ENCODE measurements around the gene GCC1. TPM values are rescaled to one million over a fixed set of nuclear protein-coding genes. Genes with fewer than 3 reads are reported as not detected.
A peak's percentile ranks its signal among the peaks of the same experiment; 100 is the strongest.

The GCC1 gene
- total and polyA plus RNA-seq, 2 donors (not counting 1 experiment from before 2014, with no cell fraction given): 10.3 to 25.5 TPM

DNA sequence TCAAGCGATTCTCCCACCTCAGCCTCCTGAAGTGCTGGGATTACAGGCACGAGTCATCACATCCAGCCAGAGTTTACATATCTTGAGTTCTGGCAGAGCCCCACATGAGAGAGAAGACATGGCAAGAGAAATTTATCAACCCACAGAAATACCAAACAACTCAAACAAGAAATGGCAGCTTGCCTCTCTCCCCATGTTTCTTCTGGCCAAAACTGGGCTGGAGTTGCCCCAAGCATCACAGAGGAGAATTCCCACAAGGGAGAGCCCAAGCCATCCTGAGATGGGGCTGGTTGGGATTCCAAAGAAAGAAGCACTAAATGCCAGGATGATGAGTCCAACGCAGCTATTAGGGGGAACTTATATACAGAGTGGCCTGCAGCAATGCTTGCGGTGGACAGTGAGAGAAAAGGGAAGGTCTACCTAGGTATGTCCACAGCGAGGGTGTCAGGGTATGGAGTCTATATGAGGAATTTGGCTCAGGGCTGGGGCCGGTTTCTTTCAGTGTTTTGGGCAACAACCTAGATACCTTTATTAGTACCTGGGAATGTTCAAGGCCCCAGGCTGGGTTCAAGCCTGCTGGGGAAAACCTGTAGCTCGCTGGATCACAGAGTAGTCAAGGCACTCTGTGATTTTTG, 47.0 kb upstream of the GCC1 start:
- no peaks in the 10 kb centered on the region for H3K4me1 Mint-ChIP-seq
- intact Hi-C loops (cut with micrococcal nuclease): no loop called here
- no peak overlapping the region for H3K4me3 Mint-ChIP-seq
- TF ChIP-seq EZH2 (IDR thresholded peaks at IDR 0.05; ENCODE audit: borderline replicate concordance, insufficient read depth, low read depth, low read length, poor library complexity, severe bottlenecking): no peak
- TF ChIP-seq, protein P1, sequence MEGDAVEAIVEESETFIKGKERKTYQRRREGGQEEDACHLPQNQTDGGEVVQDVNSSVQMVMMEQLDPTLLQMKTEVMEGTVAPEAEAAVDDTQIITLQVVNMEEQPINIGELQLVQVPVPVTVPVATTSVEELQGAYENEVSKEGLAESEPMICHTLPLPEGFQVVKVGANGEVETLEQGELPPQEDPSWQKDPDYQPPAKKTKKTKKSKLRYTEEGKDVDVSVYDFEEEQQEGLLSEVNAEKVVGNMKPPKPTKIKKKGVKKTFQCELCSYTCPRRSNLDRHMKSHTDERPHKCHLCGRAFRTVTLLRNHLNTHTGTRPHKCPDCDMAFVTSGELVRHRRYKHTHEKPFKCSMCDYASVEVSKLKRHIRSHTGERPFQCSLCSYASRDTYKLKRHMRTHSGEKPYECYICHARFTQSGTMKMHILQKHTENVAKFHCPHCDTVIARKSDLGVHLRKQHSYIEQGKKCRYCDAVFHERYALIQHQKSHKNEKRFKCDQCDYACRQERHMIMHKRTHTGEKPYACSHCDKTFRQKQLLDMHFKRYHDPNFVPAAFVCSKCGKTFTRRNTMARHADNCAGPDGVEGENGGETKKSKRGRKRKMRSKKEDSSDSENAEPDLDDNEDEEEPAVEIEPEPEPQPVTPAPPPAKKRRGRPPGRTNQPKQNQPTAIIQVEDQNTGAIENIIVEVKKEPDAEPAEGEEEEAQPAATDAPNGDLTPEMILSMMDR (IDR thresholded peaks at IDR 0.05): no peak
- peaks cover 49% of the 10 kb centered on the region for H3K27me3 Mint-ChIP-seq
- Histone ChIP-seq H3K9me3 (ENCODE audit: control extremely low read depth in 1 of 3, control insufficient read depth in 2 of 3, insufficient read depth in 1 of 3, low read length in 2 of 3) (no peaks in the 10 kb centered on the region), H3K27ac (ENCODE audit: low read length in 2 of 2) (no peak overlapping the region), H2AFZ (ENCODE audit: insufficient read depth, low read depth, low read length, poor library complexity, severe bottlenecking) (no peak overlapping the region), H3K27me3 (replicated peaks in 1 of 4; ENCODE audit: control extremely low read depth in 1 of 4, control insufficient read depth in 3 of 4, insufficient read depth in 4 of 4, low read length in 3 of 4) (peaks cover 0 to 17% (median 3%) of the 10 kb centered on the region in 4 experiments), H3K4me3 (ENCODE audit: control extremely low read depth in 1 of 5, extremely low read depth in 1 of 5, insufficient read depth in 1 of 5, low read depth in 2 of 5, low read length in 4 of 5) (no peak overlapping the region), H3K4me1 (ENCODE audit: control insufficient read depth in 2 of 2, insufficient read depth in 2 of 2, low read length in 2 of 2) (no peaks in the 10 kb centered on the region), H3K4me2 (replicated peaks; ENCODE audit: low read depth, low read length, poor library complexity, severe bottlenecking) (no peak overlapping the region), H4K20me1 (ENCODE audit: control insufficient read depth, insufficient read depth, low read length, poor library complexity, severe bottlenecking) (no peaks in the 10 kb centered on the region), H3K79me2 (ENCODE audit: control insufficient read depth, insufficient read depth, low read length) (no peaks in the 10 kb centered on the region), H3K36me3 (replicated peaks in 1 of 2; ENCODE audit: control extremely low read depth in 1 of 2, control insufficient read depth in 1 of 2, extremely low read depth in 1 of 2, insufficient read depth in 2 of 2, low read length in 1 of 2) (no peaks in the 10 kb centered on the region), H3K9ac (ENCODE audit: low read length) (no peak overlapping the region)
- H3K27ac Mint-ChIP-seq: no peak overlapping the region
- whole genome bisulfite sequencing (ENCODE audit: insufficient coverage): 96% methylated on average over 7 of the region's 7 CpGs
- DNase-seq (no peak), ATAC-seq (ENCODE audit: low read depth) (no peak)
- POLR2A ChIA-PET: no interaction called here
- no peaks in the 10 kb centered on the region for H3K9me3 Mint-ChIP-seq (ENCODE audit: insufficient read depth)
- CTCF ChIA-PET: interaction anchor here (1.5 kb wide), 1 partner anchor 577 kb away, joined by 3 read pairs; no protein-coding TSS in a partner anchor

DNA sequence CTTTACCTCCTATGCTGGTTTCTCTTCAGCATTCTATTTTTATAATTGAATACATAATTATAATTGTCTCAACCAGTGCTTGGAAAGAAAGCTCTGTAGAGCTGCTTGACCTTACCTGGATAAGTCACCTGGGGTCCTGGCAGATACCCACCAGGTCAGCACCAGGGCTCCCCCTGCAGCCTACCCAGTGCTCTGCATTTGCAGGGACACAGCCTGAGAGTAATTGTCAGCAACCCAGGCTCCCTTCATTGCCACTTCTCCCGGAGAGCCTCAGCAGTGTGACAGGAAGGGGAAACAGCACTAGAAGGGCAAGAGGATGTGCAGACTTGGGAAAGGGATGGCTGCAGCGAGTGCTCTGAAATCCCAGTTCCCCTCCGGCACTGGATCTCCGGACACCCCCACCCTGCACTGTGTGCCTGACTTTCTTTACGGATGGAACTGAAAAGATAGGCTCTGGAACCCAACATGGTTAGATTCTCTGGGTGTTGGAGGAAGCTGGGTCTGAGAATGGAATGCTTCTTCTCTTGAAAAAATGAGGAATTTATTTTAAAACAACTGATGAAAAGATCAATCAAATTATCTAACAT, 44.0 kb upstream of the GCC1 start:
- no peaks in the 10 kb centered on the region for H3K4me1 ChIP-seq (ENCODE audit: control insufficient read depth in 2 of 2, insufficient read depth in 2 of 2, low read length in 2 of 2)
- Mint-ChIP-seq H3K27ac (no peak overlapping the region), H3K9me3 (ENCODE audit: insufficient read depth) (no peaks in the 10 kb centered on the region), H3K4me3 (no peak overlapping the region), H3K27me3 (peaks cover 49% of the 10 kb centered on the region), H3K4me1 (no peaks in the 10 kb centered on the region)
- ChIA-PET CTCF (interaction anchor here (0.9 to 3.1 kb wide), 6 partner anchors 16 to 828 kb away, joined by 3 to 11 read pairs (median 4); no protein-coding TSS in a partner anchor), POLR2A (interaction anchor here (0.7 kb wide), 1 partner anchor 9 kb away, joined by 8 read pairs; no protein-coding TSS in a partner anchor)
- DNase-seq (peak; percentile 33), ATAC-seq (ENCODE audit: low read depth) (peak; percentile 51)
- no peak overlapping the region for H3K4me3 ChIP-seq (ENCODE audit: control extremely low read depth in 1 of 5, extremely low read depth in 1 of 5, insufficient read depth in 1 of 5, low read depth in 2 of 5, low read length in 4 of 5)
- no peaks in the 10 kb centered on the region for H3K79me2 ChIP-seq (ENCODE audit: control insufficient read depth, insufficient read depth, low read length)
- H2AFZ ChIP-seq (ENCODE audit: insufficient read depth, low read depth, low read length, poor library complexity, severe bottlenecking): peak overlapping the region; percentile 22
- no peaks in the 10 kb centered on the region for H4K20me1 ChIP-seq (ENCODE audit: control insufficient read depth, insufficient read depth, low read length, poor library complexity, severe bottlenecking)
- H3K27ac ChIP-seq (ENCODE audit: low read length in 2 of 2): no peak overlapping the region
- H3K36me3 ChIP-seq (replicated peaks in 1 of 2; ENCODE audit: control extremely low read depth in 1 of 2, control insufficient read depth in 1 of 2, extremely low read depth in 1 of 2, insufficient read depth in 2 of 2, low read length in 1 of 2): no peaks in the 10 kb centered on the region
- H3K9me3 ChIP-seq (ENCODE audit: control extremely low read depth in 1 of 3, control insufficient read depth in 2 of 3, insufficient read depth in 1 of 3, low read length in 2 of 3): no peaks in the 10 kb centered on the region
- no peak for TF ChIP-seq EZH2 (IDR thresholded peaks at IDR 0.05; ENCODE audit: borderline replicate concordance, insufficient read depth, low read depth, low read length, poor library complexity, severe bottlenecking)
- TF ChIP-seq, protein P1 (IDR thresholded peaks at IDR 0.05): peak; percentile 53
- no peak overlapping the region for H3K4me2 ChIP-seq (replicated peaks; ENCODE audit: low read depth, low read length, poor library complexity, severe bottlenecking)
- intact Hi-C loops (cut with micrococcal nuclease): loop anchor here (2.0 kb wide), 1 partner anchor 125 kb away; no protein-coding TSS in a partner anchor
- no peak overlapping the region for H3K9ac ChIP-seq (ENCODE audit: low read length)
- 21% methylated on average over 2 of the region's 5 CpGs for WGBS (ENCODE audit: insufficient coverage)
- peaks cover 0 to 14% (median 6%) of the 10 kb centered on the region in 4 experiments for H3K27me3 ChIP-seq (replicated peaks in 1 of 4; ENCODE audit: control extremely low read depth in 1 of 4, control insufficient read depth in 3 of 4, insufficient read depth in 4 of 4, low read length in 3 of 4)
